ENCODE data around the gene SPAG5.

- TF ChIP-seq, protein P1, sequence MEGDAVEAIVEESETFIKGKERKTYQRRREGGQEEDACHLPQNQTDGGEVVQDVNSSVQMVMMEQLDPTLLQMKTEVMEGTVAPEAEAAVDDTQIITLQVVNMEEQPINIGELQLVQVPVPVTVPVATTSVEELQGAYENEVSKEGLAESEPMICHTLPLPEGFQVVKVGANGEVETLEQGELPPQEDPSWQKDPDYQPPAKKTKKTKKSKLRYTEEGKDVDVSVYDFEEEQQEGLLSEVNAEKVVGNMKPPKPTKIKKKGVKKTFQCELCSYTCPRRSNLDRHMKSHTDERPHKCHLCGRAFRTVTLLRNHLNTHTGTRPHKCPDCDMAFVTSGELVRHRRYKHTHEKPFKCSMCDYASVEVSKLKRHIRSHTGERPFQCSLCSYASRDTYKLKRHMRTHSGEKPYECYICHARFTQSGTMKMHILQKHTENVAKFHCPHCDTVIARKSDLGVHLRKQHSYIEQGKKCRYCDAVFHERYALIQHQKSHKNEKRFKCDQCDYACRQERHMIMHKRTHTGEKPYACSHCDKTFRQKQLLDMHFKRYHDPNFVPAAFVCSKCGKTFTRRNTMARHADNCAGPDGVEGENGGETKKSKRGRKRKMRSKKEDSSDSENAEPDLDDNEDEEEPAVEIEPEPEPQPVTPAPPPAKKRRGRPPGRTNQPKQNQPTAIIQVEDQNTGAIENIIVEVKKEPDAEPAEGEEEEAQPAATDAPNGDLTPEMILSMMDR (IDR thresholded peaks at IDR 0.05): no peak
- no peak for TF ChIP-seq POLR2A (IDR thresholded peaks at IDR 0.05)
These were observed 24.8 kb downstream of the SPAG5 start for GRCh38 chr17:28573966-28574480.

All from esophagus squamous epithelium (tissue), 4 donors.